Measurements from ENCODE around the gene SOD1.
"Not testable (repeated sequence)": the region's sequence is repeated elsewhere in the genome, so short reads cannot be mapped to it uniquely, and the experiment has no call there.

SOD1 gene

GRCh38 chr21:31636874-31637273 lies 22.6 kb upstream of the SOD1 start:
- no peak overlapping the region for H3K27ac ChIP-seq (ENCODE audit: insufficient read depth in 1 of 2, low read depth in 1 of 2, low read length in 2 of 2, poor library complexity in 1 of 2, severe bottlenecking in 2 of 2)
- H3K36me3 ChIP-seq (ENCODE audit: control insufficient read depth in 4 of 4, insufficient read depth in 4 of 4, low read length in 3 of 4): no peaks in the 10 kb centered on the region
- no peaks in the 10 kb centered on the region for H3K4me1 ChIP-seq (ENCODE audit: control extremely low read depth in 1 of 4, control insufficient read depth in 4 of 4, insufficient read depth in 4 of 4, low read length in 3 of 4)
- H3K9me3 ChIP-seq (ENCODE audit: control extremely low read depth in 1 of 5, control insufficient read depth in 4 of 5, insufficient read depth in 2 of 5, low read depth in 1 of 5, low read length in 4 of 5): peaks cover 0 to 10% (median 0%) of the 10 kb centered on the region in 5 experiments
- ChIA-PET POLR2A (no interaction called here), CTCF (interaction anchor here (0.6 kb wide), 1 partner anchor 32 kb away, joined by 3 read pairs; no protein-coding TSS in a partner anchor)
- no peak overlapping the region for H3K4me3 ChIP-seq (ENCODE audit: control insufficient read depth in 1 of 7, extremely low read depth in 1 of 7, insufficient read depth in 4 of 7, low read depth in 2 of 7, low read length in 6 of 7)
- no peaks in the 10 kb centered on the region for H3K27me3 ChIP-seq (replicated peaks in 2 of 5; ENCODE audit: control insufficient read depth in 4 of 5, insufficient read depth in 5 of 5, low read length in 4 of 5)
- no CpG with 5 or more reads among the region's 2 CpGs for WGBS (ENCODE audit: insufficient coverage)
- no peak for DNase-seq

GRCh38 chr21:31641416-31641922 lies 18.0 kb upstream of the SOD1 start:
- DNase-seq: no peak
- no peaks in the 10 kb centered on the region for H3K4me1 ChIP-seq (ENCODE audit: control extremely low read depth in 1 of 4, control insufficient read depth in 4 of 4, insufficient read depth in 4 of 4, low read length in 3 of 4)
- WGBS (ENCODE audit: insufficient coverage): 89% methylated on average over 11 of the region's 12 CpGs
- CTCF ChIA-PET: interaction anchor here (1.2 kb wide), 1 partner anchor 61 kb away, joined by 3 read pairs; no protein-coding TSS in a partner anchor
- peaks cover 0 to 10% (median 0%) of the 10 kb centered on the region in 5 experiments for H3K9me3 ChIP-seq (ENCODE audit: control extremely low read depth in 1 of 5, control insufficient read depth in 4 of 5, insufficient read depth in 2 of 5, low read depth in 1 of 5, low read length in 4 of 5)
- no peak overlapping the region for H3K27ac ChIP-seq (ENCODE audit: insufficient read depth in 1 of 2, low read depth in 1 of 2, low read length in 2 of 2, poor library complexity in 1 of 2, severe bottlenecking in 2 of 2)
- H3K27me3 ChIP-seq (replicated peaks in 2 of 5; ENCODE audit: control insufficient read depth in 4 of 5, insufficient read depth in 5 of 5, low read length in 4 of 5): no peaks in the 10 kb centered on the region
- POLR2A ChIA-PET: no interaction called here
- no peaks in the 10 kb centered on the region for H3K36me3 ChIP-seq (ENCODE audit: control insufficient read depth in 4 of 4, insufficient read depth in 4 of 4, low read length in 3 of 4)
- H3K4me3 ChIP-seq (ENCODE audit: control insufficient read depth in 1 of 7, extremely low read depth in 1 of 7, insufficient read depth in 4 of 7, low read depth in 2 of 7, low read length in 6 of 7): no peak overlapping the region

GRCh38 chr21:31644643-31645042 lies 14.8 kb upstream of the SOD1 start:
- Histone ChIP-seq H3K27ac (ENCODE audit: insufficient read depth in 1 of 2, low read depth in 1 of 2, low read length in 2 of 2, poor library complexity in 1 of 2, severe bottlenecking in 2 of 2) (no peak overlapping the region), H3K4me3 (ENCODE audit: control insufficient read depth in 1 of 7, extremely low read depth in 1 of 7, insufficient read depth in 4 of 7, low read depth in 2 of 7, low read length in 6 of 7) (no peak overlapping the region), H3K27me3 (replicated peaks in 2 of 5; ENCODE audit: control insufficient read depth in 4 of 5, insufficient read depth in 5 of 5, low read length in 4 of 5) (no peaks in the 10 kb centered on the region), H3K4me1 (ENCODE audit: control extremely low read depth in 1 of 4, control insufficient read depth in 4 of 4, insufficient read depth in 4 of 4, low read length in 3 of 4) (no peaks in the 10 kb centered on the region), H3K9me3 (ENCODE audit: control extremely low read depth in 1 of 5, control insufficient read depth in 4 of 5, insufficient read depth in 2 of 5, low read depth in 1 of 5, low read length in 4 of 5) (peaks cover 0 to 2% (median 0%) of the 10 kb centered on the region in 5 experiments), H3K36me3 (ENCODE audit: control insufficient read depth in 4 of 4, insufficient read depth in 4 of 4, low read length in 3 of 4) (peaks cover 0 to 3% (median 0%) of the 10 kb centered on the region in 4 experiments)
- ChIA-PET POLR2A (interaction anchor here (0.5 kb wide), 1 partner anchor 545 kb away, joined by 3 read pairs; no protein-coding TSS in a partner anchor), CTCF (no interaction called here)
- WGBS (ENCODE audit: insufficient coverage): 70% methylated on average over 4 of the region's 4 CpGs
- DNase-seq: no peak

- CTCF ChIA-PET: no interaction called here
- peaks cover 0 to 7% (median 0%) of the 10 kb centered on the region in 5 experiments for H3K9me3 ChIP-seq (ENCODE audit: control extremely low read depth in 1 of 5, control insufficient read depth in 4 of 5, insufficient read depth in 2 of 5, low read depth in 1 of 5, low read length in 4 of 5)
- POLR2A ChIA-PET: no interaction called here
- no peaks in the 10 kb centered on the region for H3K4me1 ChIP-seq (ENCODE audit: control extremely low read depth in 1 of 4, control insufficient read depth in 4 of 4, insufficient read depth in 4 of 4, low read length in 3 of 4)
- WGBS (ENCODE audit: insufficient coverage): 88% methylated on average over 3 of the region's 3 CpGs
- H3K4me3 ChIP-seq (ENCODE audit: control insufficient read depth in 1 of 7, extremely low read depth in 1 of 7, insufficient read depth in 4 of 7, low read depth in 2 of 7, low read length in 6 of 7): no peak overlapping the region
- peaks cover 0 to 3% (median 0%) of the 10 kb centered on the region in 4 experiments for H3K36me3 ChIP-seq (ENCODE audit: control insufficient read depth in 4 of 4, insufficient read depth in 4 of 4, low read length in 3 of 4)
- no peaks in the 10 kb centered on the region for H3K27me3 ChIP-seq (replicated peaks in 2 of 5; ENCODE audit: control insufficient read depth in 4 of 5, insufficient read depth in 5 of 5, low read length in 4 of 5)
- no peak for DNase-seq
- H3K27ac ChIP-seq (ENCODE audit: insufficient read depth in 1 of 2, low read depth in 1 of 2, low read length in 2 of 2, poor library complexity in 1 of 2, severe bottlenecking in 2 of 2): no peak overlapping the region
Observed at GRCh38 chr21:31647650-31648049, 11.8 kb upstream of the SOD1 start.

- WGBS (ENCODE audit: insufficient coverage): 100% methylated on average over 1 of the region's 3 CpGs
- CTCF ChIA-PET: no interaction called here
Observed at GRCh38 chr21:31650930-31651329, 8.6 kb upstream of the SOD1 start.

GRCh38 chr21:31651491-31651890 lies 8.0 kb upstream of the SOD1 start:
- CTCF ChIA-PET; DNase-seq; H3K9me3 ChIP-seq (ENCODE audit: control extremely low read depth in 1 of 5, control insufficient read depth in 4 of 5, insufficient read depth in 2 of 5, low read depth in 1 of 5, low read length in 4 of 5); H3K27me3 ChIP-seq (replicated peaks in 2 of 5; ENCODE audit: control insufficient read depth in 4 of 5, insufficient read depth in 5 of 5, low read length in 4 of 5); POLR2A ChIA-PET; H3K27ac ChIP-seq (ENCODE audit: insufficient read depth in 1 of 2, low read depth in 1 of 2, low read length in 2 of 2, poor library complexity in 1 of 2, severe bottlenecking in 2 of 2); H3K4me3 ChIP-seq (ENCODE audit: control insufficient read depth in 1 of 7, extremely low read depth in 1 of 7, insufficient read depth in 4 of 7, low read depth in 2 of 7, low read length in 6 of 7); H3K4me1 ChIP-seq (ENCODE audit: control extremely low read depth in 1 of 4, control insufficient read depth in 4 of 4, insufficient read depth in 4 of 4, low read length in 3 of 4); H3K36me3 ChIP-seq (ENCODE audit: control insufficient read depth in 4 of 4, insufficient read depth in 4 of 4, low read length in 3 of 4): not testable (repeated sequence)
- WGBS (ENCODE audit: insufficient coverage): 93% methylated on average over 2 of the region's 4 CpGs

More at GRCh38 chr21:31650930-31651329, 8.6 kb upstream of the SOD1 start:
- Histone ChIP-seq H3K27ac (ENCODE audit: insufficient read depth in 1 of 2, low read depth in 1 of 2, low read length in 2 of 2, poor library complexity in 1 of 2, severe bottlenecking in 2 of 2) (no peak overlapping the region), H3K27me3 (replicated peaks in 2 of 5; ENCODE audit: control insufficient read depth in 4 of 5, insufficient read depth in 5 of 5, low read length in 4 of 5) (no peaks in the 10 kb centered on the region), H3K4me3 (ENCODE audit: control insufficient read depth in 1 of 7, extremely low read depth in 1 of 7, insufficient read depth in 4 of 7, low read depth in 2 of 7, low read length in 6 of 7) (no peak overlapping the region), H3K4me1 (ENCODE audit: control extremely low read depth in 1 of 4, control insufficient read depth in 4 of 4, insufficient read depth in 4 of 4, low read length in 3 of 4) (peaks cover 3 to 7% (median 4%) of the 10 kb centered on the region in 4 experiments), H3K36me3 (ENCODE audit: control insufficient read depth in 4 of 4, insufficient read depth in 4 of 4, low read length in 3 of 4) (peaks cover 0 to 3% (median 0%) of the 10 kb centered on the region in 4 experiments), H3K9me3 (ENCODE audit: control extremely low read depth in 1 of 5, control insufficient read depth in 4 of 5, insufficient read depth in 2 of 5, low read depth in 1 of 5, low read length in 4 of 5) (peaks cover 0 to 7% (median 0%) of the 10 kb centered on the region in 5 experiments)
- DNase-seq: no peak
- POLR2A ChIA-PET: no interaction called here

- ChIA-PET POLR2A (no interaction called here), CTCF (interaction anchor here (1.1 kb wide), 1 partner anchor 84 kb away, joined by 3 read pairs; no protein-coding TSS in a partner anchor)
- H3K36me3 ChIP-seq (ENCODE audit: control insufficient read depth in 4 of 4, insufficient read depth in 4 of 4, low read length in 3 of 4): no peaks in the 10 kb centered on the region
- H3K27me3 ChIP-seq (replicated peaks in 2 of 5; ENCODE audit: control insufficient read depth in 4 of 5, insufficient read depth in 5 of 5, low read length in 4 of 5): no peaks in the 10 kb centered on the region
- WGBS (ENCODE audit: insufficient coverage): 97% methylated on average over 15 of the region's 20 CpGs
- peaks cover 0 to 7% (median 0%) of the 10 kb centered on the region in 5 experiments for H3K9me3 ChIP-seq (ENCODE audit: control extremely low read depth in 1 of 5, control insufficient read depth in 4 of 5, insufficient read depth in 2 of 5, low read depth in 1 of 5, low read length in 4 of 5)
- H3K27ac ChIP-seq (ENCODE audit: insufficient read depth in 1 of 2, low read depth in 1 of 2, low read length in 2 of 2, poor library complexity in 1 of 2, severe bottlenecking in 2 of 2): no peak overlapping the region
- peaks cover 5 to 9% (median 7%) of the 10 kb centered on the region in 4 experiments for H3K4me1 ChIP-seq (ENCODE audit: control extremely low read depth in 1 of 4, control insufficient read depth in 4 of 4, insufficient read depth in 4 of 4, low read length in 3 of 4)
- H3K4me3 ChIP-seq (ENCODE audit: control insufficient read depth in 1 of 7, extremely low read depth in 1 of 7, insufficient read depth in 4 of 7, low read depth in 2 of 7, low read length in 6 of 7): no peak overlapping the region
- no peak for DNase-seq
Observed at GRCh38 chr21:31654340-31654739, 5.2 kb upstream of the SOD1 start.

All from common myeloid progenitor, CD34-positive (primary cell).